ENCODE data around the gene METTL16. TPM values are rescaled to one million over a fixed set of nuclear protein-coding genes. Genes with fewer than 3 reads are reported as not detected.
A peak's percentile ranks its signal among the peaks of the same experiment; 100 is the strongest.
"Not testable (repeated sequence)": the region's sequence is repeated elsewhere in the genome, so short reads cannot be mapped to it uniquely, and the experiment has no call there.

The METTL16 gene
- total and polyA plus RNA-seq, 11 donors: 13.9 to 32.0 (median 24.3) TPM

GRCh38 chr17:2508035-2508434 is 3.7 kb downstream of the METTL16 start:
- Histone ChIP-seq H3K36me3 (peaks cover 0 to 2% (median 0%) of the 10 kb centered on the region in 9 donors), H3K4me1 (peaks cover 4 to 35% (median 21%) of the 10 kb centered on the region in 12 donors), H3K27ac (no peak overlapping the region), H3K4me3 (no peak overlapping the region), H3K27me3 (no peaks in the 10 kb centered on the region), H3K9me3 (no peaks in the 10 kb centered on the region)
- intact Hi-C loops (cut with DNase I): no loop called here
- WGBS, 4 donors: 88 to 97% (median 92%) methylated on average over 1 of the region's 1 CpG
- ATAC-seq (no peak), DNase-seq (no peak)
- TF ChIP-seq, protein P1, sequence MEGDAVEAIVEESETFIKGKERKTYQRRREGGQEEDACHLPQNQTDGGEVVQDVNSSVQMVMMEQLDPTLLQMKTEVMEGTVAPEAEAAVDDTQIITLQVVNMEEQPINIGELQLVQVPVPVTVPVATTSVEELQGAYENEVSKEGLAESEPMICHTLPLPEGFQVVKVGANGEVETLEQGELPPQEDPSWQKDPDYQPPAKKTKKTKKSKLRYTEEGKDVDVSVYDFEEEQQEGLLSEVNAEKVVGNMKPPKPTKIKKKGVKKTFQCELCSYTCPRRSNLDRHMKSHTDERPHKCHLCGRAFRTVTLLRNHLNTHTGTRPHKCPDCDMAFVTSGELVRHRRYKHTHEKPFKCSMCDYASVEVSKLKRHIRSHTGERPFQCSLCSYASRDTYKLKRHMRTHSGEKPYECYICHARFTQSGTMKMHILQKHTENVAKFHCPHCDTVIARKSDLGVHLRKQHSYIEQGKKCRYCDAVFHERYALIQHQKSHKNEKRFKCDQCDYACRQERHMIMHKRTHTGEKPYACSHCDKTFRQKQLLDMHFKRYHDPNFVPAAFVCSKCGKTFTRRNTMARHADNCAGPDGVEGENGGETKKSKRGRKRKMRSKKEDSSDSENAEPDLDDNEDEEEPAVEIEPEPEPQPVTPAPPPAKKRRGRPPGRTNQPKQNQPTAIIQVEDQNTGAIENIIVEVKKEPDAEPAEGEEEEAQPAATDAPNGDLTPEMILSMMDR (IDR thresholded peaks at IDR 0.05): no peak
- TF ChIP-seq POLR2A (IDR thresholded peaks at IDR 0.05): no peak

DNA sequence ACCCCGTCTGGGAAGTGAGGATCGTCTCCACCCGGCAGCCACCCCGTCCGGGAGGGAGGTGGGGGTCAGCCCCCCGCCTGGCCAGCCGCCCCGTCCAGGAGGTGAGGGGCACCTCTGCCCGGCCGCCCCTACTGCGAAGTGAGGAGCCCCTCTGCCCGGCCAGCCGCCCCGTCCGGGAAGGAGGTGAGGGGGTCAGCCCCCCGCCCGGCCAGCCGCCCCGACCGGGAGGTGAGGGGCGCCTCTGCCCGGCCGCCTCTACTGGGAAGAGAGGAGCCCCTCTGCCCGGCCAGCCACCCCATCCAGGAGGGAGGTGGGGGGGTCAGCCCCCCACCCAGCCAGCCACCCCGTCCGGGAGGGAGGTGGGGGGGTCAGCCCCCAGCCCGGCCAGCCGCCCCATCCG is 4.7 kb downstream of the METTL16 start:
- H3K36me3 ChIP-seq; H3K9me3 ChIP-seq; H3K27ac ChIP-seq; H3K4me3 ChIP-seq; ATAC-seq; H3K27me3 ChIP-seq; intact Hi-C loops (cut with DNase I): not testable (repeated sequence)
- WGBS, 4 donors: 96 to 99% (median 98%) methylated on average over 22 to 29 of the region's 29 CpGs; no CpG with 5 or more reads in 1 of the 4 donors
- H3K4me1 ChIP-seq: peaks cover 4 to 29% (median 20%) of the 10 kb centered on the region in 12 donors
- DNase-seq: peak in 1 of 5 donors; percentile 9

GRCh38 chr17:2503627-2504026 is 8.1 kb downstream of the METTL16 start:
- 75 to 89% (median 87%) methylated on average over 5 of the region's 5 CpGs for WGBS, 4 donors
- TF ChIP-seq, protein P1 (IDR thresholded peaks at IDR 0.05): no peak
- TF ChIP-seq POLR2A (IDR thresholded peaks at IDR 0.05): no peak

DNA sequence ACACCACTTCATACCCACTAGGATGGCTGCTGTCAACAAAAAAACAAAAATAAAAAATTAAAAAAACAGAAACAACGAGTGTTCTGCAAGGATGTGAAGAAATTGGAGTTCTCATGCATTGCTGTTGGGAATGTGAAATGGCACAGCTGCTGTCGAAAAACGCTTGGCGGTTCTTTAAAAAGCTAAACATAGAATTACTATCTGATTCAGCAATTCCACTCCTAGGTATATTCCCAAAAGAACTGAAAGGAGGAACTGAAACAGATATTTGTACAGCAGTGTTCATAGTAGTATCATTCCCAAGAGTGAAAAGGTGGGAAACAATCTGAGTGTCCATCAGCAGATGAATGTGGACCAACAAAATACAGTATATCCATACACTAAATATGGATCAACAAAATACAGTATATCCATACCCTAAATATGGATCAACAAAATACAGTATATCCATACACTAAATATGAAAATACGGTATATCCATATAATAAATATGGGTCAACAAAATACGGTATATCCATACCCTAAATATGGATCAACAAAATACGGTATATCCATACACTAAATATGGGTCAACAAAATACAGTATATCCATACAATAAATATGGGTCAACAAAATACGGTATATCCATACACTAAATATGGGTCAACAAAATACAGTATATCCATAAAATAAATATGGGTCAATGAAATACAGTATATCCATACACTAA is 8.7 kb downstream of the METTL16 start:
- no peak overlapping the region for H3K27ac ChIP-seq
- DNase-seq: no peak
- H3K36me3 ChIP-seq: peaks cover 0 to 39% (median 24%) of the 10 kb centered on the region in 9 donors
- ATAC-seq: no peak
- 84 to 91% (median 84%) methylated on average over 8 of the region's 8 CpGs for WGBS, 4 donors
- no peak overlapping the region for H3K4me3 ChIP-seq
- H3K9me3 ChIP-seq: no peaks in the 10 kb centered on the region
- no peaks in the 10 kb centered on the region for H3K27me3 ChIP-seq
- intact Hi-C loops (cut with DNase I): no loop called here
- TF ChIP-seq, protein P1 (IDR thresholded peaks at IDR 0.05): no peak
- no peak for TF ChIP-seq POLR2A (IDR thresholded peaks at IDR 0.05)
- H3K4me1 ChIP-seq: peaks cover 0 to 3% (median 0%) of the 10 kb centered on the region in 12 donors

More at GRCh38 chr17:2503627-2504026, 8.1 kb downstream of the METTL16 start:
- no peak for DNase-seq
- Histone ChIP-seq H3K4me1 (peaks cover 0 to 6% (median under 1%) of the 10 kb centered on the region in 12 donors), H3K9me3 (no peaks in the 10 kb centered on the region), H3K27me3 (no peaks in the 10 kb centered on the region), H3K36me3 (peaks cover 0 to 35% (median 24%) of the 10 kb centered on the region in 9 donors), H3K27ac (no peak overlapping the region), H3K4me3 (no peak overlapping the region)
- intact Hi-C loops (cut with DNase I): no loop called here
- ATAC-seq: no peak

All from heart left ventricle (tissue), 16 donors.